Gastroesophageal sphincter (tissue), 3 donors: ENCODE measurements around the gene B9D1.
A peak's percentile ranks its signal among the peaks of the same experiment; 100 is the strongest.

Experiments
- CTCF ChIP-seq, 4 experiments: fragments of 200-600 bp in 2 of 4; fragments of 450-650 bp in 2 of 4; sonication (generic) in 1 of 4; IDR thresholded peaks; one replicate each; pipeline ENCODE4 v1.5.1; 2017 to 2019; ENCODE audit warnings: antibody characterized with exemption in 4 of 4, mild to moderate bottlenecking in 2 of 4, moderate library complexity in 2 of 4
- EP300 ChIP-seq: sonication (generic); formaldehyde crosslinking; IDR thresholded peaks from one replicate; pipeline ENCODE4 v1.6.1; 2017; ENCODE audit warnings: antibody characterized with exemption, mild to moderate bottlenecking
- POLR2A ChIP-seq, 2 donors: fragments of 450-650 bp; IDR thresholded peaks; one replicate each; pipeline ENCODE4 v1.6.1; 2017; ENCODE audit warnings: antibody characterized with exemption in 2 of 2, mild to moderate bottlenecking in 2 of 2, moderate library complexity in 1 of 2
- POLR2AphosphoS5 ChIP-seq: sonication (generic); formaldehyde crosslinking; IDR thresholded peaks from one replicate; pipeline ENCODE4 v1.6.1; 2017; ENCODE audit warnings: antibody characterized with exemption

GRCh38 chr17:19386051-19386929, 23.8 kb upstream of the B9D1 start:
- no peak for TF ChIP-seq CTCF (IDR thresholded peaks at IDR 0.05)
- TF ChIP-seq POLR2AphosphoS5, result peak; percentile 55
- TF ChIP-seq EP300, result no peak
- TF ChIP-seq POLR2A (IDR thresholded peaks at IDR 0.05), result no peak
